ENCODE results near the gene DIP2C. TPM values are rescaled to one million over a fixed set of nuclear protein-coding genes. Genes with fewer than 3 reads are reported as not detected.
"Not testable (repeated sequence)": the region's sequence is repeated elsewhere in the genome, so short reads cannot be mapped to it uniquely, and the experiment has no call there.

The DIP2C gene
- total RNA-seq, 4 donors from 2014 or later, result 10.5 to 40.5 (median 19.5) TPM

- no peaks in the 10 kb centered on the region for H3K27me3 ChIP-seq
- H3K36me3 ChIP-seq, result no peaks in the 10 kb centered on the region
- no peak for TF ChIP-seq POLR2A (IDR thresholded peaks at IDR 0.05)
- no peak for TF ChIP-seq CTCF (IDR thresholded peaks at IDR 0.05)
- no peak for DNase-seq
- H3K27ac ChIP-seq, result no peak overlapping the region
- no peaks in the 10 kb centered on the region for H3K4me1 ChIP-seq
- no peak overlapping the region for H3K4me3 ChIP-seq
- no peaks in the 10 kb centered on the region for H3K9me3 ChIP-seq
- intact Hi-C loops (cut with DNase I; ENCODE audit: low total_unique reads), result no loop called here
Measured at GRCh38 chr10:271722-272121, 417.7 kb downstream of the DIP2C start.

GRCh38 chr10:271201-271600, 418.3 kb downstream of the DIP2C start:
- Histone ChIP-seq H3K27me3 (no peaks in the 10 kb centered on the region), H3K4me3 (no peak overlapping the region), H3K9me3 (no peaks in the 10 kb centered on the region), H3K27ac (no peak overlapping the region), H3K4me1 (no peaks in the 10 kb centered on the region), H3K36me3 (no peaks in the 10 kb centered on the region)
- TF ChIP-seq CTCF (IDR thresholded peaks at IDR 0.05), result no peak
- TF ChIP-seq POLR2A (IDR thresholded peaks at IDR 0.05), result no peak
- intact Hi-C loops (cut with DNase I; ENCODE audit: low total_unique reads), result no loop called here
- no peak for DNase-seq

DNA sequence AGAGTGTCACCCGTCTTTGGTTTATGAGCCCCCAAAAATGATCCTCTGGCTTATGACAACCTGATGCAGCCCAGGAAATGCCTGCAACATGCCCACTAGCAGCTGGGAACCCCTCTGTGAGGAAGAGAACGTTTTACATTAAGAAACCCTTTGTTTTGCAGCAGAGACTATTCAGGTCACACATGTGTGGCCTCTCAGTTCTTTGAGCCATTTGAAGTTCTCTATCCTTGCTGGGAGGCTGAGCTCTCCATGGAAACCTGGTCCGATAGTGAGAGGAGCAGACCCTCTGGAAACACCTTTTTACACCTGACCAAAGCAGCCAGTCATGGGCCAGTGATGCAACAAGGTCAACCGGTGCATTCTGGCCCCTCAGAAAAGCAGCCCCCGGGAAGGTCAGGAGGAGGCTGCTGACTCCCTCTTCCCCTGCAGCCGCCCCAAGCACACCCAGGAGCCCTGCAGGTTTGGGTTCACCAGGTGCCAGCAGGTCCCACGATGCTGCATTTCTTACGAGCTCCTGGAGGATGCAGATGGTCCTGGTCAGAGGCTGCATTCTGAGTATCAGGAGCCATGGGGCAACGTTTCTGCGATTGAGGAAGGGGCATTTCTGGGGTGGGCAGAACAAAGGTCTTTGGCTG, 419.9 kb downstream of the DIP2C start:
- no peaks in the 10 kb centered on the region for H3K4me1 ChIP-seq
- no peaks in the 10 kb centered on the region for H3K36me3 ChIP-seq
- TF ChIP-seq CTCF (IDR thresholded peaks at IDR 0.05), result no peak
- no peak for TF ChIP-seq POLR2A (IDR thresholded peaks at IDR 0.05)
- no peak overlapping the region for H3K27ac ChIP-seq
- no peaks in the 10 kb centered on the region for H3K27me3 ChIP-seq
- intact Hi-C loops (cut with DNase I; ENCODE audit: low total_unique reads), result no loop called here
- H3K9me3 ChIP-seq, result no peaks in the 10 kb centered on the region
- H3K4me3 ChIP-seq, result no peak overlapping the region
- DNase-seq, result no peak

GRCh38 chr10:267705-268104, 421.8 kb downstream of the DIP2C start:
- Histone ChIP-seq H3K4me1 (no peaks in the 10 kb centered on the region), H3K27ac (no peak overlapping the region), H3K36me3 (no peaks in the 10 kb centered on the region), H3K27me3 (no peaks in the 10 kb centered on the region), H3K9me3 (no peaks in the 10 kb centered on the region), H3K4me3 (no peak overlapping the region)
- no peak for DNase-seq
- TF ChIP-seq POLR2A (IDR thresholded peaks at IDR 0.05) (no peak), CTCF (IDR thresholded peaks at IDR 0.05) (no peak)
- intact Hi-C loops (cut with DNase I; ENCODE audit: low total_unique reads), result no loop called here

DNA sequence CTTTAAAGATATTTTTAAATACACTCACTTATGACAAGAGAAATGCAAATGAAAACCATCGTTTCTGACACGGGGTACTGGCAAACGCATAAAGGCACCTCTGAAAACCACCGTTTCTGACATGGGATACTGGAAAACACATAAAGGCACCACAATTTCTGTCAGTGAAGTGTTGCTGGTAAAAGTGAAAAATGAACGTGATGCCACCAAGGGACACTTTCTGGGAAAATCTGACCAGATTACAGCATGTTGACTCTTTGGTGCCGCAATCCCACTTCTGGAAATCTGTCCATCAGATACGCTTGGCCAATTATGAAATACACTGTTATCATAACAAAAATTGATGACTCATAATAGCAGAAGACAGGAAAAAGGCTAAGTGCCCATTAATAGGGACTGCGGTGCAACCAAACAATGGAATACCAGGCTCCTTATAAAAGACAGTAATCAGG, 422.5 kb downstream of the DIP2C start:
- Histone ChIP-seq H3K27ac (no peak overlapping the region), H3K4me3 (no peak overlapping the region), H3K36me3 (no peaks in the 10 kb centered on the region), H3K9me3 (no peaks in the 10 kb centered on the region), H3K4me1 (no peaks in the 10 kb centered on the region), H3K27me3 (no peaks in the 10 kb centered on the region)
- intact Hi-C loops (cut with DNase I; ENCODE audit: low total_unique reads), result no loop called here
- TF ChIP-seq POLR2A (IDR thresholded peaks at IDR 0.05) (no peak), CTCF (IDR thresholded peaks at IDR 0.05) (no peak)
- DNase-seq, result no peak

- DNase-seq; H3K4me1 ChIP-seq; intact Hi-C loops (cut with DNase I; ENCODE audit: low total_unique reads); H3K27ac ChIP-seq; H3K4me3 ChIP-seq; H3K36me3 ChIP-seq; H3K9me3 ChIP-seq; H3K27me3 ChIP-seq: not testable (repeated sequence)
Measured at GRCh38 chr10:265816-266588, 423.5 kb downstream of the DIP2C start.

- H3K27me3 ChIP-seq; H3K4me1 ChIP-seq; H3K36me3 ChIP-seq; intact Hi-C loops (cut with DNase I; ENCODE audit: low total_unique reads); H3K4me3 ChIP-seq; H3K9me3 ChIP-seq; H3K27ac ChIP-seq; DNase-seq: not testable (repeated sequence)
Measured at GRCh38 chr10:265074-265440, 424.4 kb downstream of the DIP2C start.
